Ovary (tissue), 9 donors: Measurements from ENCODE around the gene MYL2. TPM values are rescaled to one million over a fixed set of nuclear protein-coding genes. Genes with fewer than 3 reads are reported as not detected.

Experiments
- DNase-seq, 5 donors: peaks; one replicate each; pipeline ENCODE4 v3.0.0-alpha.2; 2019 to 2020
- H3K27ac ChIP-seq, 2 donors: fragments of 200-600 bp; one replicate each; pipeline versions ENCODE4 v1.5.1 to v1.8.0; 2019 to 2022
- H3K27me3 ChIP-seq: fragments of 200-600 bp; one replicate; pipeline ENCODE4 v1.8.0; 2022
- H3K36me3 ChIP-seq: fragments of 200-600 bp; sonication (generic); one replicate; pipeline ENCODE4 v1.5.1; 2019
- H3K4me1 ChIP-seq: one replicate; pipeline ENCODE4 v1.8.1; 2013; ENCODE audit warnings: mild to moderate bottlenecking, moderate library complexity; ENCODE audit not compliant: insufficient read depth
- H3K4me3 ChIP-seq: fragments of 200-600 bp; sonication (generic); one replicate; pipeline ENCODE4 v1.5.1; 2017
- H3K9me3 ChIP-seq, 2 donors: fragments of 200-600 bp in 1 of 2; sonication (generic) in 1 of 2; one replicate each; pipeline versions ENCODE4 v1.5.1 to v1.8.1; 2013 to 2019; ENCODE audit warnings: mild to moderate bottlenecking in 1 of 2, moderate library complexity in 1 of 2
- EP300 ChIP-seq: sonication (generic); formaldehyde crosslinking; IDR thresholded peaks from one replicate; pipeline ENCODE4 v1.6.1; 2017; ENCODE audit warnings: antibody characterized with exemption
- POLR2A ChIP-seq: fragments of 450-650 bp; IDR thresholded peaks from one replicate; pipeline ENCODE4 v1.6.1; 2017; ENCODE audit warnings: antibody characterized with exemption, mild to moderate bottlenecking, moderate library complexity
- WGBS, 3 donors: extraction: QIAGEN DNeasy Blood & Tissue Kit in 1 of 3; methylation state at CpG; one replicate each; pipeline versions ENCODE4 v1.1.5 to v1.1.7; 2013 to 2017; 5-methylcytosine and 5-hydroxymethylcytosine counted together
- intact Hi-C, 4 donors: fragments of 100-400 bp; cut with DNase I; formaldehyde crosslinking; loops; one replicate each; pipeline versions ENCODE4 v1.11.0 to v1.15.1; 2022 to 2023
- polyA plus RNA-seq, 2 donors: library from polyadenylated mRNA; stranded (reverse); fragments of 200-250 nt in 1 of 2; fragments of 350-450 nt in 1 of 2; fragmentation: Illumina TruSeq in 1 of 2; extraction: RNeasy Lipid Tissue Mini Kit (QIAGEN cat#74804) in 1 of 2; gene quantifications; one replicate each; pipeline ENCODE4 v1.2.3, GENCODE V29; 2013 to 2014
- total RNA-seq, 7 donors: library from RNA; depleted of rRNA in 2 of 7; stranded (reverse); fragments of >200 nt in 2 of 7; fragmentation: NEBNext Ultra II Directional in 3 of 7; extraction: Animal tissue kit (Norgen Biotek cat#: 25700) in 3 of 7; gene quantifications; one replicate each; pipeline versions ENCODE4 v1.1.0 to v1.2.4, GENCODE V29; 2016 to 2023
- TF ChIP-seq, protein P1 (sequence below), 3 donors: fragments of 450-650 bp in 2 of 3; fragments of 200-600 bp in 1 of 3; IDR thresholded peaks; one replicate each; pipeline versions ENCODE4 v1.5.1 to v1.8.0; 2016 to 2022; ENCODE audit warnings: antibody characterized with exemption in 3 of 3, mild to moderate bottlenecking in 1 of 3
- donor health status: DM: no; HTN: no; CAD: no; lungs with moderate emphysema.
- donor health status: DM: no; HTN: no; CAD: no.
- donor health status: Bipolar disorder and iron deficiency.
- donor health status: DM: yes; HTN: yes; CAD: no.
- donor health status: DM: no; HTN: no; CAD: no.
- donor health status: DM: yes; HTN: yes; CAD: no.

Gene MYL2
- total and polyA plus RNA-seq, 9 donors = 1.4 to 2.9 (median 1.6) TPM; not detected in 5

DNA sequence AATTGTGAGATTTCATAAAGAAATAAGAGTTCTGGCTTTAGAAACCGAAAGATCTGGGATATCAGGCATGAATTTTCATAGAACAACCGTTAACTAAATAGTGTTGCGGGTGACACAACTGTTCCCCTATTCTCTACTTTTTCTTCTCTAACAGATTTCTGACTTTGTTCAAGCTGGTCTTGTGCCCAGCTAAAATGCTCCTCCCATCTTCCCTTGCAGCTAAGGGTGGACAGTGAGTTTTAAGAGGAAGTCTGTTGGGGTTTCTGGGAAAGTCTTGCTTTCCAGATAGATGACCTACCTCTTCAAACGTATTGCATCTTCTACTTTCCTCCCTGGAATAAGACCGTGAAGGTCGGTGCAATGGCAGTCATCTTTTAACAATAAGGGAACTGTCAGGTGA, 54.9 kb downstream of the MYL2 start:
- no peak overlapping the region for H3K27ac ChIP-seq
- no peaks in the 10 kb centered on the region for H3K9me3 ChIP-seq
- 80 to 83% (median 82%) methylated on average over 6 of the region's 6 CpGs for WGBS, 3 donors
- H3K4me1 ChIP-seq = no peaks in the 10 kb centered on the region
- no peaks in the 10 kb centered on the region for H3K27me3 ChIP-seq
- H3K36me3 ChIP-seq = no peaks in the 10 kb centered on the region
- TF ChIP-seq POLR2A (no peak), EP300 (no peak)
- TF ChIP-seq, protein P1, sequence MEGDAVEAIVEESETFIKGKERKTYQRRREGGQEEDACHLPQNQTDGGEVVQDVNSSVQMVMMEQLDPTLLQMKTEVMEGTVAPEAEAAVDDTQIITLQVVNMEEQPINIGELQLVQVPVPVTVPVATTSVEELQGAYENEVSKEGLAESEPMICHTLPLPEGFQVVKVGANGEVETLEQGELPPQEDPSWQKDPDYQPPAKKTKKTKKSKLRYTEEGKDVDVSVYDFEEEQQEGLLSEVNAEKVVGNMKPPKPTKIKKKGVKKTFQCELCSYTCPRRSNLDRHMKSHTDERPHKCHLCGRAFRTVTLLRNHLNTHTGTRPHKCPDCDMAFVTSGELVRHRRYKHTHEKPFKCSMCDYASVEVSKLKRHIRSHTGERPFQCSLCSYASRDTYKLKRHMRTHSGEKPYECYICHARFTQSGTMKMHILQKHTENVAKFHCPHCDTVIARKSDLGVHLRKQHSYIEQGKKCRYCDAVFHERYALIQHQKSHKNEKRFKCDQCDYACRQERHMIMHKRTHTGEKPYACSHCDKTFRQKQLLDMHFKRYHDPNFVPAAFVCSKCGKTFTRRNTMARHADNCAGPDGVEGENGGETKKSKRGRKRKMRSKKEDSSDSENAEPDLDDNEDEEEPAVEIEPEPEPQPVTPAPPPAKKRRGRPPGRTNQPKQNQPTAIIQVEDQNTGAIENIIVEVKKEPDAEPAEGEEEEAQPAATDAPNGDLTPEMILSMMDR (IDR thresholded peaks at IDR 0.05) = no peak
- no peak overlapping the region for H3K4me3 ChIP-seq
- DNase-seq = no peak
- intact Hi-C loops = no loop called here

DNA sequence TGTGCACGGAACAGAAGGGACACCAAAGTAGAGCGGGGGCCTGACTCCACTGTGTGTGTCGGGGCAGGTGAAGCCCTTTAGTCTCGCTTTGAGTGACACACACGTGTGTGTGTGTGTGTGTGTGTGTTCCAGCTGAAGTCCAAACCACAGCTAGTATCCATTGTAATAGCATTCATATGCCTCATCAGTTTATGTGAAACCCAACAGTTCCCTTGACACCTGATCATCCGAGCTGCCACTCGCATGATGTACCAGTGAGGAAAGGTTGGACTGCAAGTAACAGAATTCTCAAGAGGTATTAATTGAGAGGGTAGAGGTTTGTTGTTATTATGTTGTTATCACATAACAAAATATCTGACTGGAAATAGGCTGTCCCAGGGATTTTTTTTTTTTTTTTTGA, 57.2 kb downstream of the MYL2 start:
- no peaks in the 10 kb centered on the region for H3K36me3 ChIP-seq

DNA sequence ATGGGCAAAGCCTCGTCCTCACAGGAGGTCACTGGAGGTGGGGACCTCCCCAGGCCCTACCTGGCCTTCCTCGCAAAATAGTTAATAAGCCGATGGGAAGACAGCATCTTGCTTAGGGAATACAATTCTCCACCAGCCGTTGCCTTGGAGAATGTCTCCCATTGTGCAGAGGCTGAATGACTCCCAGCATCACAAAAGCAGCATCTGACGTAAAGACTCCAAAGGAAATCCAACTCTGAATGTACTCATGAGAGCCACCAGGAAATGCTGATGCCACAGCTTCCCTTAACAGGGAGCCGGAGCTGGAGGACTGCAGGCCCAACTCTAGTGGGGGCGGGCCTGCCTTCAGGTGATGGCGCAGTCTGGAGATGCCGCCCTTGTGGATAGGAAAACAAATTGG, 58.0 kb downstream of the MYL2 start:
- Histone ChIP-seq H3K27ac (no peak overlapping the region), H3K4me1 (no peaks in the 10 kb centered on the region), H3K27me3 (no peaks in the 10 kb centered on the region), H3K36me3 (no peaks in the 10 kb centered on the region), H3K9me3 (no peaks in the 10 kb centered on the region), H3K4me3 (no peak overlapping the region)
- WGBS, 3 donors = 86 to 89% (median 86%) methylated on average over 9 of the region's 9 CpGs
- no peak for TF ChIP-seq POLR2A
- TF ChIP-seq EP300 = no peak
- TF ChIP-seq, protein P1 (IDR thresholded peaks at IDR 0.05) = no peak
- intact Hi-C loops = no loop called here
- DNase-seq = no peak

More for the DNA sequence above, 57.2 kb downstream of the MYL2 start:
- Histone ChIP-seq H3K4me1 (no peaks in the 10 kb centered on the region), H3K4me3 (no peak overlapping the region), H3K27me3 (no peaks in the 10 kb centered on the region), H3K9me3 (no peaks in the 10 kb centered on the region), H3K27ac (no peak overlapping the region)
- DNase-seq = no peak
- no peak for TF ChIP-seq EP300
- TF ChIP-seq, protein P1 (IDR thresholded peaks at IDR 0.05) = no peak
- no peak for TF ChIP-seq POLR2A
- intact Hi-C loops = no loop called here
- 84 to 89% (median 86%) methylated on average over 7 of the region's 7 CpGs for WGBS, 3 donors

DNA sequence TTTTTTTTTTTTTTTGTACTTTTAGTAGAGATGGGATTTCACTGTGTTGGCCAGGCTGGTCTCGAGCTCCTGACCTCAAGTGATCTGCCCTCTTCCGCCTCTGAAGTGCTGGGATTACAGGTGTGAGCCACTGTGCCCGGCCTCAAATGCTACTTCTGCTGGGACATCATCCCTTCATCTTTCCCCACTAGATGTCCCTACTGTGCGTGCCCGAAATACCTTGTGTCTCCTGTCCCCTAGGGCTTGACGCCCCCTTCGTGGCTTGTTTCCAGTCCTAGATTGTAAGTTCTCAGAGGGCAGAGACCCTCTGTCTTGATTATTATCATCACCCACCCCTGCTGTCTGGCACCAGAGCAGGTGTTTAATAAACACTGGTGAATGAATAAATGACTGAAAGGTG, 58.6 kb downstream of the MYL2 start:
- H3K27ac ChIP-seq = no peak overlapping the region
- 81 to 88% (median 82%) methylated on average over 7 of the region's 7 CpGs for WGBS, 3 donors
- H3K9me3 ChIP-seq = no peaks in the 10 kb centered on the region
- no peaks in the 10 kb centered on the region for H3K36me3 ChIP-seq
- H3K27me3 ChIP-seq = no peaks in the 10 kb centered on the region
- TF ChIP-seq POLR2A (no peak), EP300 (no peak)
- TF ChIP-seq, protein P1 (IDR thresholded peaks at IDR 0.05) = no peak
- intact Hi-C loops = no loop called here
- no peak overlapping the region for H3K4me3 ChIP-seq
- no peak for DNase-seq
- H3K4me1 ChIP-seq = no peaks in the 10 kb centered on the region

Other genes with a start within 250 kb of the MYL2 start
- 10 to 100 TPM in 5 of 7 donors, 1 to 10 TPM in 2; 6.4 to 14.5 (median 10.5) TPM for gene HVCN1, start 231.5 kb downstream of the MYL2 start, total RNA-seq
- 10 to 100 TPM; 14.6 to 19.4 TPM for gene HVCN1, start 231.5 kb downstream of the MYL2 start, polyA plus RNA-seq
- 100 to 1,000 TPM; 102 to 143 (median 126) TPM for gene PPP1CC, start 177.7 kb downstream of the MYL2 start, total RNA-seq
- gene PPP1CC, start 177.7 kb downstream of the MYL2 start, polyA plus RNA-seq = 100 to 1,000 TPM in 1 of 2 donors, 10 to 100 TPM in 1; 94.4 to 158 TPM
- gene CCDC63, start 73.6 kb downstream of the MYL2 start, total RNA-seq = not detected
- gene CCDC63, start 73.6 kb downstream of the MYL2 start, polyA plus RNA-seq = not detected
- under 1 TPM in 3 of 7 donors, not detected in 4; 0.10 to 0.24 (median 0.10) TPM for gene CUX2, start 113.6 kb upstream of the MYL2 start, total RNA-seq
- under 1 TPM; 0.01 to 0.05 TPM for gene CUX2, start 113.6 kb upstream of the MYL2 start, polyA plus RNA-seq